WTC11 (cell line): ENCODE results near the gene OPCML.

Source experiments
- GABPB1 ChIP-seq: sonication (generic); formaldehyde crosslinking; IDR thresholded peaks from 2 replicates; pipeline ENCODE4 v1.8.1; 2023; ENCODE audit warnings: mild to moderate bottlenecking, missing genetic modification reagents
- NFYB ChIP-seq: sonication (generic); formaldehyde crosslinking; conservative IDR thresholded peaks from 2 replicates; pipeline ENCODE4 v1.8.0; 2022; ENCODE audit warnings: low read depth, missing genetic modification reagents

DNA sequence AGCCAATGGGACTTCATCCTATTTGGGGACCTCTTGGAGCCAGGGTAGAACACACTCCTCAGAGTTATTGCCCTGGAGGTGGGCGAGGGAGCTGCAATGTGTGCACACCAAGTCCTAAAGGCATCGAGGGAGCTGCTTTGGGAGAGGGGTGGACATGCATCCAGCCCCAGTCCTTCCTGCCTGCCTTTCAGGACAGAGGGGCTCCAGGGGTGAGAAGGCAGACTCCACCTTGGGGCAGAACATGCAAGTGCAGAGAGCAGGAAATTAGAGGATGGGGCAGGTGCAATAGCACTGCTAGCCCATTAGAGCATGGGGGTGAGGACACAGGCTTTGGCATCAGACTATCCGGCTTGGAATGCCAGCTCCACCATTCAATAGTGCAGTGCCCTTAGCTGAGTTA lies 288.5 kb downstream of the OPCML start:
- no peak for TF ChIP-seq GABPB1 (CRISPR knock-in tag)
- no peak for TF ChIP-seq NFYB
